ENCODE measurements around the gene RP2. TPM values are rescaled to one million over a fixed set of nuclear protein-coding genes. Genes with fewer than 3 reads are reported as not detected.
A peak's percentile ranks its signal among the peaks of the same experiment; 100 is the strongest.

Gene RP2
- total RNA-seq, 1 experiment from 2014 or later, result 32.7 TPM

GRCh38 chrX:46793386-46794143 lies 43.3 kb upstream of the RP2 start:
- H3K36me3 Mint-ChIP-seq (ENCODE audit: insufficient read depth, unreplicated experiment), result no peaks in the 10 kb centered on the region
- intact Hi-C loops (cut with micrococcal nuclease; ENCODE audit: unreplicated experiment), result no loop called here
- H3K36me3 ChIP-seq (ENCODE audit: control insufficient read depth, insufficient read depth, low read length), result no peaks in the 10 kb centered on the region
- CTCF ChIA-PET, result no interaction called here
- POLR2A ChIA-PET, result no interaction called here
- no peaks in the 10 kb centered on the region for H3K9me3 Mint-ChIP-seq (ENCODE audit: unreplicated experiment)
- peaks cover 12% of the 10 kb centered on the region; the same call in 1 of the 2 replicates for H3K4me1 ChIP-seq
- H3K4me3 ChIP-seq (ENCODE audit: low read depth, low read length), result no peak overlapping the region
- no peak for DNase-seq
- no peaks in the 10 kb centered on the region for H3K27me3 Mint-ChIP-seq (ENCODE audit: insufficient read depth, unreplicated experiment)
- no peak for TF ChIP-seq CTCF (IDR thresholded peaks at IDR 0.05; ENCODE audit: insufficient read depth in 1 of 2, low read depth in 1 of 2, low read length in 1 of 2, severe bottlenecking in 1 of 2, unreplicated experiment in 1 of 2)
- H3K9me3 ChIP-seq, result no peaks in the 10 kb centered on the region
- no peak overlapping the region for H3K27ac Mint-ChIP-seq (ENCODE audit: unreplicated experiment)
- BruUV-seq (replicated peaks), result no TSS peak
- no peak overlapping the region for H3K4me3 Mint-ChIP-seq (ENCODE audit: unreplicated experiment)
- no peaks in the 10 kb centered on the region for H3K27me3 ChIP-seq (replicated peaks; ENCODE audit: control insufficient read depth, insufficient read depth, low read length)
- H3K4me1 Mint-ChIP-seq (ENCODE audit: low read depth, unreplicated experiment), result peaks cover 16% of the 10 kb centered on the region

- Mint-ChIP-seq H3K4me3 (ENCODE audit: unreplicated experiment) (no peak overlapping the region), H3K9me3 (ENCODE audit: unreplicated experiment) (no peaks in the 10 kb centered on the region), H3K4me1 (ENCODE audit: low read depth, unreplicated experiment) (peaks cover 21% of the 10 kb centered on the region), H3K36me3 (ENCODE audit: insufficient read depth, unreplicated experiment) (no peaks in the 10 kb centered on the region), H3K27ac (ENCODE audit: unreplicated experiment) (no peak overlapping the region), H3K27me3 (ENCODE audit: insufficient read depth, unreplicated experiment) (no peaks in the 10 kb centered on the region)
- BruUV-seq (replicated peaks), result no TSS peak
- Histone ChIP-seq H3K9me3 (no peaks in the 10 kb centered on the region), H3K27me3 (replicated peaks; ENCODE audit: control insufficient read depth, insufficient read depth, low read length) (no peaks in the 10 kb centered on the region), H3K4me1 (peaks cover 10% of the 10 kb centered on the region; the same call in 1 of the 2 replicates), H3K36me3 (ENCODE audit: control insufficient read depth, insufficient read depth, low read length) (no peaks in the 10 kb centered on the region), H3K4me3 (ENCODE audit: low read depth, low read length) (no peak overlapping the region)
- TF ChIP-seq CTCF (IDR thresholded peaks at IDR 0.05; ENCODE audit: insufficient read depth in 1 of 2, low read depth in 1 of 2, low read length in 1 of 2, severe bottlenecking in 1 of 2, unreplicated experiment in 1 of 2), result peak; percentile 49 to 69
- intact Hi-C loops (cut with micrococcal nuclease; ENCODE audit: unreplicated experiment), result loop anchor here (1.0 to 2.0 kb wide), 3 partner anchors 18 to 143 kb away; partner anchors contain the start of gene SLC9A7
- CTCF ChIA-PET, result interaction anchor here (0.6 to 1.8 kb wide), 4 partner anchors 14 to 38 kb away, joined by 3 to 15 read pairs (median 6); partner anchors contain the start of gene SLC9A7
- POLR2A ChIA-PET, result no interaction called here
- peak; percentile 74 to 80 for DNase-seq
Observed at GRCh38 chrX:46796574-46797191, 40.2 kb upstream of the RP2 start.

- no peaks in the 10 kb centered on the region for H3K4me1 ChIP-seq
- Mint-ChIP-seq H3K27ac (ENCODE audit: unreplicated experiment) (no peak overlapping the region), H3K4me1 (ENCODE audit: low read depth, unreplicated experiment) (peaks cover 13% of the 10 kb centered on the region), H3K4me3 (ENCODE audit: unreplicated experiment) (no peak overlapping the region), H3K36me3 (ENCODE audit: insufficient read depth, unreplicated experiment) (no peaks in the 10 kb centered on the region), H3K9me3 (ENCODE audit: unreplicated experiment) (no peaks in the 10 kb centered on the region), H3K27me3 (ENCODE audit: insufficient read depth, unreplicated experiment) (no peaks in the 10 kb centered on the region)
- H3K36me3 ChIP-seq (ENCODE audit: control insufficient read depth, insufficient read depth, low read length), result no peaks in the 10 kb centered on the region
- ChIA-PET POLR2A (no interaction called here), CTCF (no interaction called here)
- TF ChIP-seq CTCF (IDR thresholded peaks at IDR 0.05; ENCODE audit: insufficient read depth in 1 of 2, low read depth in 1 of 2, low read length in 1 of 2, severe bottlenecking in 1 of 2, unreplicated experiment in 1 of 2), result no peak
- intact Hi-C loops (cut with micrococcal nuclease; ENCODE audit: unreplicated experiment), result no loop called here
- H3K9me3 ChIP-seq, result no peaks in the 10 kb centered on the region
- DNase-seq, result peak in 1 of 2 experiments; percentile 31
- no peak overlapping the region for H3K4me3 ChIP-seq (ENCODE audit: low read depth, low read length)
- no peaks in the 10 kb centered on the region for H3K27me3 ChIP-seq (replicated peaks; ENCODE audit: control insufficient read depth, insufficient read depth, low read length)
- BruUV-seq (replicated peaks), result no TSS peak
Observed at GRCh38 chrX:46803140-46803539, 33.7 kb upstream of the RP2 start.

Data from Caco-2 (cell line).